T-helper 2 cell treated with Interferon-gamma antibody and Interleukin-4, amounts not matched to agents 5 μg/mL and 100 μg/mL, for 36 hours (primary cell): ENCODE results near the gene ISG20.

ENCODE experiments used
- DNase-seq: peaks from one replicate; pipeline ENCODE4 v3.0.0; 2021; ENCODE audit warnings: low spot score
- H3K27ac Mint-ChIP-seq: one replicate; pipeline ENCODE4 v1.8.0; 2021; ENCODE audit warnings: mild to moderate bottlenecking, mixed read lengths
- H3K27me3 Mint-ChIP-seq: one replicate; pipeline ENCODE4 v1.8.0; 2021; ENCODE audit warnings: low read depth, mixed read lengths
- H3K36me3 Mint-ChIP-seq: one replicate; pipeline ENCODE4 v1.8.0; 2021; ENCODE audit warnings: low read depth, mixed read lengths
- H3K4me1 Mint-ChIP-seq: one replicate; pipeline ENCODE4 v1.8.0; 2021; ENCODE audit warnings: low read depth, mixed read lengths
- H3K4me3 Mint-ChIP-seq: one replicate; pipeline ENCODE4 v1.8.0; 2022; ENCODE audit warnings: mild to moderate bottlenecking, moderate library complexity, mixed read lengths
- H3K9me3 Mint-ChIP-seq: one replicate; pipeline ENCODE4 v1.8.0; 2021; ENCODE audit warnings: mixed read lengths

The ISG20 gene

DNA sequence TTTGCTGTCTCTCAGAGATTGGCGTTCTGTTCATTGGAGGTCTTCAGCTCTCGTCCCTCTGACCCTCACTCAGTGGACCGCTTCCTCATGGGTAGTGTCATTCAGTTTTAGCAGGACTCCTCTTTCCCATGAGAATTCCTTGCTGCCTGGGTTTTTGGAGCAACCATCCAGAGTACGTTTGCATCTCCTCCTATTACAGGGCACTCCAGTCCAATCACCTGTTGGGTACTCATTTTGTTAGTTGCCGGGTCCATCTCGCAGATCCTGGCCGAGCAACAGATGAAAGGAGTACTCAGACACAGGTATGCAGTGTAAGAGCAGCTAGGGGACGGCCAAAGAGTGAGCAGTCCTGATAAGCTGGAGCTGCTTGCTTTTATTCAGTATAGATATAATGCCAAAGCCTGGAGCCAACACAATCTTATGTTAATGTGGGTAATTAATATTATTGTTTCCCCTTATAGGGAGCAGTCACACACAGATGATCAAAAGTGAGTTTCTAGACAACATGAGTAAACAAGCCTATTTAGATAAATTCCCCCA lies 49.6 kb downstream of the ISG20 start:
- H3K9me3 Mint-ChIP-seq = no peaks in the 10 kb centered on the region
- no peak for DNase-seq
- peaks cover 19% of the 10 kb centered on the region for H3K27me3 Mint-ChIP-seq
- no peak overlapping the region for H3K4me3 Mint-ChIP-seq
- H3K27ac Mint-ChIP-seq = no peak overlapping the region
- H3K36me3 Mint-ChIP-seq = no peaks in the 10 kb centered on the region
- H3K4me1 Mint-ChIP-seq = no peaks in the 10 kb centered on the region

DNA sequence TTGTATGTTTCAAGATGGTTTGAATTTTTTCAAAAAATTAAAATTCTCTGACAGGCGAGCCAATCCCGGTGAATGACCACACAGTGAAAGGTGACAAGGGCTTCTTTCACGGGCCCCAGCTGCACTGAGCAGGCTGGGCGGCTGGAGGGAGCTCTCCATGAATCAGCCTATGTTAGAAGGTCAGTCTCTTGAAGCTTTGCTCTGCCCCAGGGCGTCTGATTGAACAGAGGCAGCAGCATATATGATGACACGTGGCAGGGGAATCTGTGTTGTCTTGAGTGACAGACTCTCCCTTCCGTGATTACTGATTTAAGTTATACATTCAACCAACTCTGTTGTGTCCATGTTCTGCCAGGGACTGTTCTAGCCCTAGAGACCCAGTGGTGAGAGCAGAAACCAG lies 51.5 kb downstream of the ISG20 start:
- Mint-ChIP-seq H3K9me3 (no peaks in the 10 kb centered on the region), H3K27me3 (peaks cover 19% of the 10 kb centered on the region), H3K27ac (no peak overlapping the region), H3K4me1 (no peaks in the 10 kb centered on the region), H3K4me3 (no peak overlapping the region), H3K36me3 (no peaks in the 10 kb centered on the region)
- DNase-seq = no peak

DNA sequence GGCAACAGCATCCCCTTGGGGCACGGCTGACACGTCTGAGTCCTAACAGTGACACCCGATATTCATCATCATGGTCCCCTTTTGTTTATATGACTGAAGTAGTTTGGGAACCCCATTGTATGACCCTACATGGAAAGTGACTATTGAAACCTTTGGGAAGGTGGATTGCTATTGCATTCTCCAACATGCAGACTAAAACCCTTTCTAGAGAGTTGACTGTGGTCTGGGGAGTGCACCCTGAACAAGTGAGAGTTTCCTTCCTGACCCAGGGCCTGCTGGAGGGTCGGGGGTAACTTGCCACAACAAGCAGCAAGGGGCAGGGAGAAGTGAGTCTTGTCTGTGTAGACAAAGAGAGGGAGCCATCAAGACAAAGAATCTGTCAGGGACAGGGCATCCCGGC lies 54.4 kb downstream of the ISG20 start:
- Mint-ChIP-seq H3K27me3 (peaks cover 19% of the 10 kb centered on the region), H3K27ac (no peak overlapping the region), H3K36me3 (no peaks in the 10 kb centered on the region), H3K4me3 (no peak overlapping the region), H3K9me3 (no peaks in the 10 kb centered on the region), H3K4me1 (no peaks in the 10 kb centered on the region)
- DNase-seq = no peak

DNA sequence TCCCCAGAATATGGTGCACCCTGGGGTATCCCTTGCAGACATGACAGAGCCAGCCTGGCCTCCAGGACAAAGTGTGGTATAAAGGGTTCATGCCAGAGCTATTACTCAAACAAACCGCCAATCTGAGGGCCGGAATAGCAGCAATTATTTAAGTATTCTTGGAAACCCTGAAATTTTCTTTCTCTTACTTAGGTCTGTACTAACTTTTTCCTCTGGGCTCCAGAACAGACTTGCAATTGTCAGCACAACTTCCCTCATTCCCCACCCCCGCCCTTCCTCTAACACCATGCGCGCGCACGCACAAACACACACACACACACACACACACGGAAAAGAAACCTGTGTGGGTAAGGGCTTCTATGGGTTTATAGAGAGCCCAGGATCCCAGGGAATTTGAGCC lies 56.3 kb downstream of the ISG20 start:
- Mint-ChIP-seq H3K36me3 (no peaks in the 10 kb centered on the region), H3K9me3 (no peaks in the 10 kb centered on the region), H3K27me3 (peaks cover 24% of the 10 kb centered on the region), H3K4me3 (no peak overlapping the region), H3K4me1 (no peaks in the 10 kb centered on the region), H3K27ac (no peak overlapping the region)
- DNase-seq = no peak

DNA sequence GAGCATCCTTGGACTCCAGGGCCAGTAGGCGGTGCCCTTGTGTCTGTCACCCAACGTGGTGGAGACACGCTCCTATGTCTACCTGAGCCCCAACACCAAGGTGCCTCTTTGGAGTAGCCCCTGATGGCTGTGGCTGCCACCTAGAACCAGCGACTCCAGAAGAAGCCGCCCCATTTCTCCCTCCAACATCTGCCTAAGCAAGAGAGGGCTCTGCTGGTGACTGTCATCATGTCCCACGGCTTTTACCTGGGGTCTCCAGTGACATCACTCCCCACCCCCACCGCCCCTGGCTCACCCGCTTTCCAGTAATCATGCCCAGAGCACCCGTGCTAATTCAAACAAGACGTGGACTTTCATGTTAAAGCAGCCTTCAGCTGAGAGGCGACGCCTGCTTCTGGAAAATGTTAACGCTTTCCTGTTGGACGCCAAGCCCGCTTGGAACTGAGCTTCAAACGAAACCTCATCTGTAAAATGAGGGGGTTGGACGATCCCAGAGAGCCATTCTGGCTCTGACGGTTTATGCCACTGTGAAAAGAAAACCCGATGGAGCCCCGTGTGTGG lies 57.0 kb downstream of the ISG20 start:
- H3K9me3 Mint-ChIP-seq = no peaks in the 10 kb centered on the region
- H3K27ac Mint-ChIP-seq = no peak overlapping the region
- no peak overlapping the region for H3K4me3 Mint-ChIP-seq
- H3K36me3 Mint-ChIP-seq = no peaks in the 10 kb centered on the region
- peaks cover 21% of the 10 kb centered on the region for H3K27me3 Mint-ChIP-seq
- DNase-seq = no peak
- H3K4me1 Mint-ChIP-seq = no peaks in the 10 kb centered on the region

DNA sequence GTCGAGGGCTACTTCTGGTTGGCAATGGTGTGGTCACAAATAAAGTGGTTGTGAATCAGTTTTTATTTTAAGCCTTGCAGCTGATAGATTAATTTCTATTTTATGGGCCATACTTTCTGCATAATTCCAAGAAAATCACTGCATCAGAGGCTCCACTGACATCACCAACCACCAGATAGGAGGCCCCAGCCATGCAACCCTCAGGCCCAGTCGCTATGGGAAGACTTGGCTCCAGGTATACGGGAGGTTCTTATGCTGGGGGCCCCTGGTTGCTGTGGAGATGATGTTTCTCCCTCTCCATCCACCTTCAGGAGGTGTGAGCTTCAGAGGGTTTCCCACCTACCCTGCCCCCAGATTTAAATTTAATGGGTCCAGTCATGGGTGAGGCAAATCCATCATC lies 57.4 kb downstream of the ISG20 start:
- Mint-ChIP-seq H3K9me3 (no peaks in the 10 kb centered on the region), H3K27ac (no peak overlapping the region), H3K4me1 (no peaks in the 10 kb centered on the region), H3K36me3 (no peaks in the 10 kb centered on the region), H3K4me3 (no peak overlapping the region), H3K27me3 (peaks cover 21% of the 10 kb centered on the region)
- DNase-seq = no peak

DNA sequence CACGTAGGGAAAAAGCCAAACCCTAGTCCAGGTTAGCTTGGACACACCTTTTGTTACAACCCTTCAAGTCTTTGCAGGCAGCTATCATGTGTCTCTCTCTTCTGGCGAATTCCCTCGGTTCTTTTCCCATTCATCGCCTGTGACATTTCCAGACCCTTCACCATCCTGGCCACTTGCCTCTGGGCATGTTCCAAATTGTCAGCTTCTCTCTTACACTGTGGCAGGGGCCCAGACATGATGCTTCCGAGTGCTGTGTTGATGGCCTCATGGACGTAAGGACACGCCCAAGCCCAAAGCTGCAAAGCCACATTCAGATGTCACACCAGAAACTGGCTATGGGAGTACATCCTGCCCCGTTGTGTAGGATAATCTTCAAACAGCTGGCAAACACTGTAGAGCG lies 58.5 kb downstream of the ISG20 start:
- Mint-ChIP-seq H3K27me3 (peaks cover 22% of the 10 kb centered on the region), H3K4me1 (no peaks in the 10 kb centered on the region), H3K27ac (no peak overlapping the region), H3K4me3 (no peak overlapping the region), H3K36me3 (no peaks in the 10 kb centered on the region), H3K9me3 (no peaks in the 10 kb centered on the region)
- DNase-seq = no peak

DNA sequence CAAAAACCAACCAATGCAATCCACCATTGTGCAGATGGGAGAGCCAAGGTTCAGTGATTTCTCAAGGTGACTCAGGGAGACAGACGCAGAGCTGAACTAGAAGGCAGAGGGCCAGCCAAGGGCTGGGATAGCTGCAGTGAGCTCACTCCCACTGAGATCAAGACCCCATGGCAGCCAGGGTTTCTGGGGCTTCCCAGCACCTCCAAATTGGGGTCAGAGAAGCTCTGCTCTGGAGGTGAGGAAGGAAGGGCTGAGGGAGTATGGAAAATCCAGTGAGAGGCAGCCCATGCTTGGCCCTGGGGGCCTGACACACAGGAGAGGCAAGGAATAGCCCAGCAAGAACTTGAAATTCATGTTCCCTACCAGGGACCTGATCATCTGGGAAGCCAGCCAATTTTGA lies 61.0 kb downstream of the ISG20 start:
- Mint-ChIP-seq H3K9me3 (no peaks in the 10 kb centered on the region), H3K36me3 (no peaks in the 10 kb centered on the region), H3K27ac (no peak overlapping the region), H3K4me1 (peaks cover 2% of the 10 kb centered on the region), H3K27me3 (peaks cover 36% of the 10 kb centered on the region), H3K4me3 (no peak overlapping the region)
- no peak for DNase-seq

DNA sequence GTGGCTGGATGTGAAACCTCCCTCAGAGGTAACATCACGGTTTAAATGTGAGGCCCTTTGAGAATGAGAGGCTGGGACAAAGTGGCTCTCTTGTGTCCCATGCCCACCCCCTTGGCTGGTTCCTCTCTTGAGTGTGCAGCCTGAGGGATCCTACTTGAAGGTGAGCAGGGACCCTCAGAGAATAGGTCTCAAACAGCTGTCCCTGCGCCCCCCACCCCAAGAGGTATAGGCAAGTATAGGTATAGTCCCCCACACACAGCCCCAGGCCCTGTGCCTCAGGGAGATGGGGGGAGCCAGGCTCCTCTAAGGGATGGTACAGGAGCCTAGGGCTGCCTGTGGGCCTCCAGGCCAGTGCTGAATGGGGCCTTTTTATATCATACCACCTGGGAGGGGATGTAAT lies 61.9 kb downstream of the ISG20 start:
- Mint-ChIP-seq H3K9me3 (no peaks in the 10 kb centered on the region), H3K27me3 (peaks cover 39% of the 10 kb centered on the region), H3K27ac (no peak overlapping the region), H3K4me1 (peaks cover 4% of the 10 kb centered on the region), H3K4me3 (no peak overlapping the region), H3K36me3 (no peaks in the 10 kb centered on the region)
- no peak for DNase-seq

DNA sequence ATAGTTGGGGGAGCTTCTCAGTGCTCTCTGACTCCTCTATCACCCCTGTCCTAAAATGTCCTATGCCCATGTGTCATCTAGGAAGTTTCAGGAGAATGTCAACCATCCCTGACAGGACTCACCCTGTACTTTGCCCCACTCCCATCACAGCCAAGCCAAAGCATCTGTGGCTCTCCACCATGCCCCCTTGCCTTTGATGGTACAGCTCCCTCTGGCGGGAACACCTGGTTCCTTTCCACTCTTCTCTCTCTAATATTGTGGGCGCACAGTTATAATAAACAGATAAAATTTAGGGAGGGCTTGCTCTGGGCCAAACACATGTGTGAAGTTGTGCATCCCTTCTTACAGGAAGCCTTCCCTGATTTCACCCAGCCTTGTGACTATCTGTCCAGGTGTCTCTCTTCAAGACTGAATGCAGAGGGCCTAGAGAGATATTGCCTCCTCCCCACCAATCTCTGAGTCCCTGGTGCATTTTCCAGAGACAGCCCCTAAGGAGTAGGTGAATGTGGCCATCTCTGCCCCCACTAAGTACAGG lies 62.8 kb downstream of the ISG20 start:
- Mint-ChIP-seq H3K27me3 (peaks cover 46% of the 10 kb centered on the region), H3K4me1 (peaks cover 6% of the 10 kb centered on the region)
- DNase-seq = no peak

DNA sequence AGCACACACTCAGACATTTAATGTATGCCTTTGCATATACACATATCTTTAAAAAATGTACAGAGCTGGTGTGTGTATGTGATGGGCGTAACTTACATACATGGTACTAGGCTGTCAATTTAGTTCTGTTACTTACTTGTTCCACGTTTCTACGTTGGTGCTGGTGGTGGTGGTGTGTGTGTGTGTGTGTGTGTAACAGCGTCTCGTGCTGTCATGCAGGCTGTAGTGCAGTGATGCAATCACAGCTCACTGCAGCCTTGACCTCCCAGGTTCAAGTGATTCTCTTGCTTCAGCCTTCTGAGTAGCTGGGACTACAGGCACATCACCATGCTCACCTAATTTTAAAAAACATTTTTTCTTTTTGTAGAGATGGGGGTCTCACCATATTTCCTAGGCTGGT lies 64.2 kb downstream of the ISG20 start:
- Mint-ChIP-seq H3K27ac (no peak overlapping the region), H3K9me3 (no peaks in the 10 kb centered on the region), H3K4me3 (no peak overlapping the region), H3K27me3 (peaks cover 49% of the 10 kb centered on the region), H3K36me3 (no peaks in the 10 kb centered on the region), H3K4me1 (peaks cover 6% of the 10 kb centered on the region)
- no peak for DNase-seq

More for the DNA sequence above, 62.8 kb downstream of the ISG20 start:
- no peak overlapping the region for H3K27ac Mint-ChIP-seq
- H3K9me3 Mint-ChIP-seq = no peaks in the 10 kb centered on the region
- no peaks in the 10 kb centered on the region for H3K36me3 Mint-ChIP-seq
- H3K4me3 Mint-ChIP-seq = no peak overlapping the region

DNA sequence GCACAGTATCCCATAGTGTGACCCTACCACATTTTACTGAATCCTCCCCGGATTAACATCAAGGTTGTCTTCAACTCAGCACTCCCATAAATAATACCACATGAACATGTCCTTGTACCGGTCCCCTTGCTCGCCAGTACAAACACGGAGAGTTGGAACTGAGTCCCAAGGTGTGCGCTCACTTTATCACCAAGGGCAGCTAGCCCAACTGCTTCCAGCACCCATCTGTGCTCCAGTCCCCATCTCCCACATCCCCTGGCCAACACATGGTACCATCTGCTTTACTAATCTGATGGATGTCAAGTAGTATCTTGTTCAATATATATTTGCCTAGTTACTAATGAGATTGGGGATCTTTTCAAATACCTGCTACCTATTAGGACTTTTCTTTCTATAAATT lies 64.7 kb downstream of the ISG20 start:
- no peaks in the 10 kb centered on the region for H3K36me3 Mint-ChIP-seq
- peaks cover 6% of the 10 kb centered on the region for H3K4me1 Mint-ChIP-seq
- peaks cover 46% of the 10 kb centered on the region for H3K27me3 Mint-ChIP-seq
- no peaks in the 10 kb centered on the region for H3K9me3 Mint-ChIP-seq
- H3K27ac Mint-ChIP-seq = no peak overlapping the region
- H3K4me3 Mint-ChIP-seq = no peak overlapping the region
- DNase-seq = no peak

DNA sequence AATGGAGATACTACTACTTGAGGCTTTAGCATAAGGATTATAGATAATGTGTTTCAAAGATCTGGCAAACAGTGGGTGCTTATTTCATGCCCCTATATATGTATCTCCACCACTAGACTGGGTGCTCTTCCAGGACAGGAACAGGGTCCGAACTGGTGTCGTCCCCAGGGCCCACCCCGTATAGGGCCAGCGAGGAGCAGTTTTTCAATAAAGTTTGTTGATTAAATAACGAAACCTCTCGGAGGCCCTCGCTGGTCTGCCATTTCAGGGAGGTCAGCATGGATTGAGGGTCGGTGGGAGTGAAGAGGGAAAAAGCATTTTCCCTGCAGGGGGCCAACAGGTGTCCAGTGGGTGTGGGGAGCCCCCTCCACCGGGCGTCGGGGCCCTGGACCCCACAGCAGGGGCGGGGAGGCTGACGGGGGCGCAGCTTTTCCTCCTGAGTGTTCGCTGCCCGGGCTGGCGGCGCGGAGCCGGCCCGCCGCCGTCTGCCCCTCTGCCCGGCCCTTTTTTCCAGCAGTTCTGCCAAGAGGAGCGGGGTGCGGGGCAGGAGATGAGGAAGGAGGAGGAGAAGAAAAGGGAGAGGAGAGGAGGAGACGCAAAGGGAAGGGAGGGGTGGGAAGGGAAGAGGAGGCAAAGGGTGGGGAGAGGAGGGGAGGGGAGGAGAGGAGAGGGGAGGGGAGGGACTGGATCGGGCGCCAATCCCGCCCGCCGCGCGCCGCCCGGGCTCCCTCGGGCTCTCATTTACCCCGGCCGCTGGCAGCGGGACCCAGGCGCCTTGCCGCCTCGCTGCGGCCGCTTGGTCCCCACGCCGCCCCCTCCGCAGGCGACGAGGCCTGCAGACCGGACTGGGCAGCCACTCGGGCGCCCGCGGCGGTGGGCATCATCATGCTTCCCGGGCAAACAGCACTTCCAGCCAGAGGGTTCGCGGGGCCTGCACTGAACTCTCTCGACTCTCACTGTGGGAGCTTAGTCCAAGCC lies 66.3 kb downstream of the ISG20 start:
- H3K27me3 Mint-ChIP-seq = peaks cover 36% of the 10 kb centered on the region
- H3K27ac Mint-ChIP-seq = no peak overlapping the region
- peak overlapping the region; percentile 57 for H3K4me3 Mint-ChIP-seq
- peaks cover 6% of the 10 kb centered on the region for H3K4me1 Mint-ChIP-seq
- no peak for DNase-seq
- H3K9me3 Mint-ChIP-seq = no peaks in the 10 kb centered on the region
- H3K36me3 Mint-ChIP-seq = no peaks in the 10 kb centered on the region

DNA sequence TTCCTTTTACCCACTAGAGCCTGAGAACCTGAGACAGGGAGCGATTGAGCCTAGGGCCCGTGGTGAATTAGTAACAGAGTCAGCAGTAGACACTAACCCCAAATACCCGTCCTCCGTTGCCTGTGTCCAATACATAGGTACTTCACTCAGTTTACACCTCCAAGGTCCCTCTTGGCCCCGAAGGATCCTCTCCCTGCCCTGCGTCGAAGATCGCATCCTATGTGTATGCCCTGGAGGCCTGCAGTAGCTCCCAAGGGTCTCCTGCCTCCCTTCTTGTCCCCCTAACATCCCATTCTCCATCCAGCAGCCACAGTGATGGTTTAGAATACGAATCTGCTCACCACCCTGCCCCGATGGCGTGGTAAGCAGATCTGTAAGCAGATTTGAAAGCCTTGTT lies 67.0 kb downstream of the ISG20 start:
- Mint-ChIP-seq H3K36me3 (no peaks in the 10 kb centered on the region), H3K27me3 (peaks cover 36% of the 10 kb centered on the region), H3K4me1 (peaks cover 6% of the 10 kb centered on the region), H3K9me3 (no peaks in the 10 kb centered on the region), H3K4me3 (no peak overlapping the region), H3K27ac (no peak overlapping the region)
- no peak for DNase-seq
